ES-I3 (cell line): ENCODE results near the gene AQP12B.
"Not testable (repeated sequence)": the region's sequence is repeated elsewhere in the genome, so short reads cannot be mapped to it uniquely, and the experiment has no call there.

Experiments
- H3K36me3 ChIP-seq: 2 replicates; pipeline ENCODE4 v1.6.1; 2013; ENCODE audit warnings: mild to moderate bottlenecking, low read length, control low read depth, moderate library complexity; ENCODE audit not compliant: insufficient read depth
- H3K4me1 ChIP-seq: 2 replicates; pipeline ENCODE4 v1.6.1; 2013; ENCODE audit warnings: mild to moderate bottlenecking, control low read depth, low read length; ENCODE audit not compliant: insufficient read depth
- H3K9ac ChIP-seq: 2 replicates; pipeline ENCODE4 v1.6.1; 2013; ENCODE audit warnings: low read depth, mild to moderate bottlenecking, low read length, moderate library complexity
- H3K9me3 ChIP-seq: 2 replicates; pipeline ENCODE4 v1.6.1; 2013; ENCODE audit warnings: mild to moderate bottlenecking, low read length, moderate library complexity; ENCODE audit not compliant: control insufficient read depth, insufficient read depth

Gene AQP12B

DNA sequence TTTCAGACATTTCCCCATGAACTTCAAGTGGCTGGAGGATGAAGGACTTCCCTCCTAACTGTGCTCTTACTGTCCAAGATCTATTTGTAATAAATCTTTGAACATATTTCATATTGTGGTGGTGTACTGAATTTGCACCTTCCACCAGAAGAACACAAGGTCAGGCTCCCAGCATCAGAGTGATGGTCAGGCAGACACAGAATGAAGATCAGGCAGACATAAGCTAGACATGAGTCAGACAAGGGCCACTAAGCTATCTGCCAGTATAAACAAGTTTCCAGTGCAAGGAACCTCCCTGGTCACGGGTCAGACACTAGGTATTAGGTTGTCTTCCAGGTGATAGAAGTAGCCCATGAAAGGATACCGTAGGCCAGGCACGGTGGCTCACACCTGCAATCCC is 20.0 kb downstream of the AQP12B start:
- H3K36me3 ChIP-seq = no peaks in the 10 kb centered on the region
- no peak overlapping the region for H3K9ac ChIP-seq
- no peaks in the 10 kb centered on the region for H3K4me1 ChIP-seq
- no peaks in the 10 kb centered on the region for H3K9me3 ChIP-seq

DNA sequence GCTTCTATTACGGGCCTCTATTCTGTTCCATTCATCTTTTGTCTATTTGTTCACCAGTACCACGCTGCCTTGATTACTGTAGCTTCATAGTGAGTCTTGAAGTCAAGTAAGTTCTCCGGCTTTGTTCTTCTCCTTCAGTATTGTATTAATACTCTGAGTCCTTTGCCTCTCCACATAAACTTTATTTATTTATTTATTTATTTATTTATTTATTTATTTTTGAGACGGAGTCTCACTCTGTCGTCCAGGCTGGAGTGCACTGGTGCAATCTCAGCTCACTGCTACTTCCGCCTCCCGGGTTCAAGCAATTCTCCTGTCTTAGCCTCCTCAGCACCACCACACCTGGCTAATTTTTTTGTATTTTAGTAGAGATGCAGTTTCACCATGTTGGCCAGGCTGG is 22.8 kb downstream of the AQP12B start:
- H3K36me3 ChIP-seq, H3K4me1 ChIP-seq, H3K9me3 ChIP-seq, H3K9ac ChIP-seq: not testable (repeated sequence)

DNA sequence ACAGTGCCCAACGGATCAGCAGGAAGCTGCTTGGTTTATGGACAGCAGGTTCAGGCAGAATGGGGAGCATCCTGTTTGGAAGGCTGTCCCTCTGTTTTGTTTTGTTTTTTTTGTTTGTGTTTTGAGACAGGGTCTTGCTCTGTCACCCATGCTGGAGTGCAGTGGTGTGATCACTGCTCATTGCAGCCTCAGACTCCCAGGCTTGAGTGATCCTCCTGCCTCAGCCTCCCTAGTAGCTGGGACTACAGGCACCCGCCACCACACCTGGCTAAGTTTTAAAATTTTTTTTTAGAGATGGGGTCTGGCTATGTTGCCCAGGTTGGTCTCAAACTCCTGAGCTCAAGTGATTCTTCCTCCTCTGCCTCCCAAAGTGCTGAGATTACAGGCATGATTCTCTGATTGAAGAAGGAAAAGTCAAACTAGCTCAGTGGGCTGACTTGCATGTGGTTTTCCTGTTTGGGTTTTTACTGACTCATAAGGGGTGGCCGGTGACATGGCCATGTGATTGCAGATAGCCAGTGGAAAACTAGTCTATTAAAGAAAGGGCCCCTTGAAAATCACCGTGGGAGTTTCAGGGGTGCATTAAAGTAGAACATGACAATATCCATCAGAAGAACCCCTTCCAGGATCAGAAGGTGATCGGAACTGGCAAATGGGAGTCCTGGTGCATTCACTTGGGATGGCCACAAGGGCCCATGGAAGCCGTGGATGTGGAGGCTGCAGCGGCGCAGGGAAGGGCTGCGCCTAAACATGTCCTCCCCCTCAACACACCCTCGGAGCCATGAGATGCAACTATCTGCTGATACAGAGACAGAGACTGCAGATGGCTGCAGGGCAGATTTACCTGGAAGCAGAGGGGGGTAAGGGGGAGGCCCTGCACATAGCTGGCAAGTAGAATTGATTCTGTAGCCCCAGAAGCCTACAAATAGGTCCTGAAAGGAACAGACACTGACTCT is 26.5 kb downstream of the AQP12B start:
- no peaks in the 10 kb centered on the region for H3K9me3 ChIP-seq
- no peak overlapping the region for H3K9ac ChIP-seq
- no peaks in the 10 kb centered on the region for H3K4me1 ChIP-seq
- H3K36me3 ChIP-seq = no peaks in the 10 kb centered on the region

DNA sequence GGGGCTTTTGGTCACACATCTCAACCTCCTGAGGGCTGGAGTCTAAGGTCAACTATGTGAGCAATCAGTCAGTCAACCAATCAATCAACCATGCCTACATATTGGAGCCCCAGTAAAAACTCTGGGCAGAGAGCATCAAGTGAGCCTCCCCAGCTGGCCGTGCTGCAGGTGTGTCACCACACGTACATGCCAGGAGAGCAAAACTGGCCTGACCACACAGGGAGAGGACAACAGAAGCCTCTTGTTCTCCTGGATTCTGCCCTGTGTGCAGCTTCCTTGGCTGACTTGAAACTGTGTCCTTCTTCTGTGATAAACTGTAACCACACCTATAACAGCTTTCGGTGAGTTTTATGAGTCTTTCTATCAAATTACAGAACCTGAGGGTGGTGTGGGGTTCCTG is 31.5 kb downstream of the AQP12B start:
- Histone ChIP-seq H3K4me1 (no peaks in the 10 kb centered on the region), H3K36me3 (no peaks in the 10 kb centered on the region), H3K9ac (no peak overlapping the region), H3K9me3 (no peaks in the 10 kb centered on the region)

DNA sequence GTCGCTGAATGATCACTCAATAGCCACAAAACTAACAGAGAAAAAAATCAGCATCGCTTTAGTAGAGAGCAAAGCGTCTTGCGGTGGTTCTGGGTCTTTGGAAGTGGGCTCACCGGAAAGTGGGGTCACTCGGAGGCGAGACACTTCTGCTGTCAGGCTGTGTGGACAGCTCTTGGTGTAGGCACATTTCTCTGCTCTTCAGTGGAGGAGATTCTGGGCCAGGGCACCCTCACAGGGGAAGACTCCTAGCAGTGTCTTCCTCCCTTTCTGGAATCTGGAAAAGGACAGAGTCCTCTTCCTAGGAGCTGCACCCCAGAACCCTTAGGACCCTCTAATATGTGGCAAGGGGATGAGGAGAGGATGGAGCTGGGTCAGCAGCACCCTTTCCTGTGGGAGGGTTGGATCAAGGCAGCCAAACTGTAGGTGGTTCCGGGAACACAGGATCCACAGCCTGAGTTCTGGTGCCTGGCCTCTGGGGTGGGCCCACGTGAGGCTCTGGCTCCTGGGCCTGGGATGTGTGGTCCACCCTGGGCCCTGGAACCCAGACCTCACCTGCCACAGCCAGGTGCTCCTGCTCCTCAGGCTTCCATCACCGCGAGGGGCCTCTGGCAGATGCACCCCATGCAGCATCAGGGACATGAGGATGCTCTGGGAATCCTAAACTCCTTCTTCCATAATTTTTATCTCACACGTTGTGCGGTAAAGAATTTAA is 32.3 kb downstream of the AQP12B start:
- H3K4me1 ChIP-seq = no peaks in the 10 kb centered on the region

DNA sequence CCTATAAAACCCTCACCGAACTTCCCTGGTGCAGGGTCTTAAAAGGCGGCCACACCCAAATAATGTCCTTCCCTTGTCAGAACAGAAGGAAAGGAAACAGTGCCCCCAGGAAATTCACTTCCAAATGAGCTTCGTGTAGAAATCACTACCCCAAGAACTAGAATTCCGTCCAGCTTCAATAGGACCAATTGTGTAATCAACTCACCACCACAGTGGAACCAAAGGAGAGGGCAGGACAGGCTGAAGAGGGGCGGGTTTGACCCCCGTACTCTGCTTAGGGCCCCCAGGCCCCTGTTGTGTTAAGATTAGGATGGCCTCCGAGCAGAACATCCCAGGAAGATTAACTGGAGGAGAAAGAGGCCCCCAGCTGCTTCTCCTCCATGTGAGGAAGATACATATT is 33.4 kb downstream of the AQP12B start:
- no peak overlapping the region for H3K9ac ChIP-seq

More for the DNA sequence above, 32.3 kb downstream of the AQP12B start:
- H3K9me3 ChIP-seq = no peaks in the 10 kb centered on the region
- no peaks in the 10 kb centered on the region for H3K36me3 ChIP-seq
- H3K9ac ChIP-seq = no peak overlapping the region

DNA sequence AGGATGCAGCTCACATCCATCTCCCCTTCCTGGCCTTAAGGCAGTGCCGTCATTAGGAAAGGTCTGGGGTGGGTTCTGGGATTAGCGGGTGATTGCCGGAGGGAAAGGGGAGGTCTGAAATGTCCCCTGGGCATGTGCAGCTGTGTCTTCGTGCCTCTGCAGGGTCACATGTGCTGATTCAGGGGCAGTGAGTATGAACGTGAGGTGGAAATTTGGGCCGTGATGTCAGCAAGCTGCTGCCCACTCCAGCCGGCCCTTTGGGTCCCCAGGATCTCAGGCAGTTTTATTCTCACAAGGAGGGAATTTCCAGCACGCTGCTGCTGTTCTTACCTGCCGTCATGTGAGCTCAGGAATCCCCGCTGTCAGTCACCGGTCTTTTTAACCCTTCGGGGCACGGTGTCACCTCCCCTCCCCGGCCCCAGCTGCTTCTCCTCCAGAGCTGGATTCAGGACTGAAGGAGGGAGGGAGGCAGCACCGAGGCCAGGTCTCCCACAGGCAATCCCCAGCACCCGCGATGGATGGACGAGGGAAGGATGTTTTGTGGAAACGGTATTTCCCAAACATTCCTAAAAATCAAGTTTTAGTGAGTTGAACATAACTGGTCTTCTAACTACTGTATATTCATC is 33.9 kb downstream of the AQP12B start:
- Histone ChIP-seq H3K9ac (no peak overlapping the region), H3K36me3 (no peaks in the 10 kb centered on the region), H3K9me3 (no peaks in the 10 kb centered on the region), H3K4me1 (no peaks in the 10 kb centered on the region)

More for the DNA sequence above, 33.4 kb downstream of the AQP12B start:
- H3K4me1 ChIP-seq = no peaks in the 10 kb centered on the region
- H3K36me3 ChIP-seq = no peaks in the 10 kb centered on the region
- no peaks in the 10 kb centered on the region for H3K9me3 ChIP-seq

DNA sequence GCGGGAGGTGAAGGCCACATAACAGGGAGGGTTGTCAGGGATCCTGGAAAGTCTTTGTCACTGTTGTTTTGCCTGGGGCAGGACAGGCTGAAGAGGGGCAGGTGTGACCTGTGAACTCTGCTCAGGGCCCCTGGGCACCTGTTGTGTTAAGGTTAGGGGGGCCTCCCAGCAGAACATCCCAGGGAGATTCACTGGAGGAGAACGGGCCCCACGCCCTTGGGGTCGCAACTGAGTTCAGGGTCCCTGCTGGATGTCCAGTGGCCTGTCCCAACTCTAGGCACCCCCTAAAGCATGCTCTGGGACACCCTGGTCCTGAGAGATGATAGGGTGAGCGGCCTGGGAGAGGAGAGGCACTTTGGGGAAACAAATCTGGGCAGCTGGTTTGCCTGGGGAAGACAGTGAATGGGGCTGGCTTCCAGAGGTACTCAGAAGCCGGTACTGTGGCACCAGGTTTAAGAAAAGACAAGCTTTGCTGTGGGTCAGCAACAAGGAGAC is 34.5 kb downstream of the AQP12B start:
- no peaks in the 10 kb centered on the region for H3K36me3 ChIP-seq
- H3K9ac ChIP-seq = no peak overlapping the region
- H3K9me3 ChIP-seq = no peaks in the 10 kb centered on the region
- no peaks in the 10 kb centered on the region for H3K4me1 ChIP-seq

DNA sequence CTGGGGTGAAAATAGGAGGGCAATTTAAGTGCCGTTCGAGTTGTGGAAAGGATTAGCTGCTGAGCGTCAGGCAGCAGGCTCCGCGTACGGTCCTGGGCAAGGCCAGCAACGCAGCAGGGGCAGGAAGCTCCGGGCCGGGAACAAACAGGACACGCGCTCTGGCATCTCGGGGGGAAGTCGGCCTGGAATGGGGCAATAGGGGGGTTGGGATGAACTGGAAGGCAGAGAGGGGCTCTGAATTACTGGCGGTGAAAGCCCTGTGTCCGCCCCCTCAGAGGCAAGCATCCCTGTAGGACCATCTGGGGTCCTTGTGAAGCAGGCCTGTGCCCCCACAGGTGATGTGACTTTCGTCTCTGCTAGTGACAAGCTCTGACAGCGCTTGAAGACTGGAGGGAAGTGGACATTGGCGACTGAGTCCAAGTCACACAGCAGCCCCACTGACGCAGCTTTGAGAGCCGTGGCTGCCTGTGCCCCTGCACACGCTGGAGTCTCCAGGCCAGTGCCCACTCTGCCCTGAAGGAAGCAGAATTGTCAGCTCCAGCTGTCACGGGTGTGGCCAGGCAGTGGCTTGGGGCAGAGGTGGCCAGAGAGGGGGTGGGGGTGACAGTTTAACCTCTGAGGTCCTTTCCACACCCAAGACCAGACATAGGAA is 35.1 kb downstream of the AQP12B start:
- H3K36me3 ChIP-seq = no peaks in the 10 kb centered on the region
- no peaks in the 10 kb centered on the region for H3K9me3 ChIP-seq
- no peaks in the 10 kb centered on the region for H3K4me1 ChIP-seq

DNA sequence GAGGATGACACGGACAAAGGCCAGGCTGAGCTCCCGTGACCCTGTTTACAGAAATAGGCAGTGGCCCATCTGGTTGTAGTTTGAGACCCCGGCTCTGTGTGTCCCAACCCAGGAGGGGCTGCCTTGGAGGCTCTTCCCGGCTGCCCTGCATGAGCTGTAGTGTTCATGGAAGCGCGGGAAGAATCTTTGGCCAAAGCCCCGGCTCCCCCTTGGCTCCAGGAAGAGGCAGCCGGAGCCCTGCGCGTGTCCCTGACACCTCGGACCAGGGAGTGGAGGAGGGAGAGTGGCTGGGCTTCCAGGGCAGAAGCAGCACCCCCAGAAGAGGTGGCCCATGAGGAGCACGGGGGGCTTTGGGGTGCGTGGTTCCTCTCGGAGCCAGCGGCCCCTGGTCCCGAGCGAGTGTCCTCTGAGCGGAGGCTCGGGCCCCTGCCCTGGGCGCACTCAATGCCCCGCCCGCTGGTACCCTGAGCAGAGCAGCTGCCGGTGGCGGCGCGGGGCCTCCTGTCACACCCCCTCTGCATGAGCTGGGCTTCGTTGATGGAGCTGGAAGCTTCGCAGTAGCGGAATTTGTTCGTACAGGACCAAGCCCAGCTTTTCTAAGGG is 35.7 kb downstream of the AQP12B start:
- no peaks in the 10 kb centered on the region for H3K4me1 ChIP-seq
- H3K36me3 ChIP-seq = no peaks in the 10 kb centered on the region
- H3K9ac ChIP-seq = no peak overlapping the region
- no peaks in the 10 kb centered on the region for H3K9me3 ChIP-seq

More for the DNA sequence above, 35.1 kb downstream of the AQP12B start:
- no peak overlapping the region for H3K9ac ChIP-seq

DNA sequence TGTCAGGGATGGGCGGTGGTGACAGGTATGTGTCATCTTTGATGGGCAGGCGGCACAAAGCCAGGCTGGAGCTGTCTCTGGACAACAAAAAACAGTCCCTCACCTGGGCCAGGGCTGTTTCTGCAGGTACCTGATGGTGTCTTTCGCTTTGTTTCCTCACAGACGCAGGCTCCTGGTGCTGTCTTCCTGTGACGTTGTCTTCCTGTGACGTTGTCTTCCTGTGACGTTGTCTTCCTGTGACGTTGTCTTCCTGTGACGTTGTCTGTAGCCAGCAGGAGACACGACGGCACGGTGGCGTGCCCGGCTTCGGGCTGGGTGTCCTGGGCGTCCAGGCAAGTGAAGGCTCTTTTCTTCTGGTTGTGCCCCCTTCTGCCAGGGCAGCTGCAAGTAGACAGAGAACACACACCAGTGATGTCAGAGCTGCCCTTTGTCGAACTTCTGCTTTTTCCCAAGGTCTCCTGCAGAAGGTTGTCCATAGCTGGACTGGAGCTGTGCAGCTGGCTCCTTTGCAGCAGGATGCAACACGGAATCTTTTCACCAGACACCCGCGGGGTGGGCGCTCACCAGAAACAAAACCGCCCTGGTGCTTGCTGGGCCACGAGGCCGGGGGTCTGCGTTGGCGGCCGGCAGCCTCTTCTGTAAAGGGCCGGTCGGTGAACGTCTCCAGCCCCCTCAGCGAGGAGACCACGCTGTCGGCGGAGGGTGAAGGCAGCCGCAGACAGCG is 36.3 kb downstream of the AQP12B start:
- H3K9me3 ChIP-seq = no peaks in the 10 kb centered on the region
- H3K36me3 ChIP-seq = no peaks in the 10 kb centered on the region
- no peaks in the 10 kb centered on the region for H3K4me1 ChIP-seq
- no peak overlapping the region for H3K9ac ChIP-seq

DNA sequence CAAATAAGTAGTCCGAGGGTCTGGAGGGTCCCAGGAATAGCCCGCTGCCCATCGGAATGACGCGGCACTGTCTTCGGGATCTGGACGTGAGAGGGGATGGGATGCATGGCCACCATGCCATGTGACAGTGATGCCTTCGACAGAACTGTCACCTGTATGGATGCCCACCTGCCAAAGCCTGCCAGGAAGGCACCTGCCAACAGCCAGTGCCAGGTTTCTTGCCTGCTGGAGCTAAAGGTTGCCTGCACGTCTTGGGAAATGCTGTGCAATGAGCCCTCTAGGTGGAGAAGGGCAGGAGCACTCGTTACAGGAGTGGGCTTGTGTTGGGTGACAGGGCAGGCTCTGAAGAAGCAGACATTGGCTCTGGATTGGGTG is 36.9 kb downstream of the AQP12B start:
- H3K9me3 ChIP-seq = no peaks in the 10 kb centered on the region
- no peaks in the 10 kb centered on the region for H3K4me1 ChIP-seq
- H3K36me3 ChIP-seq = no peaks in the 10 kb centered on the region
- H3K9ac ChIP-seq = no peak overlapping the region

DNA sequence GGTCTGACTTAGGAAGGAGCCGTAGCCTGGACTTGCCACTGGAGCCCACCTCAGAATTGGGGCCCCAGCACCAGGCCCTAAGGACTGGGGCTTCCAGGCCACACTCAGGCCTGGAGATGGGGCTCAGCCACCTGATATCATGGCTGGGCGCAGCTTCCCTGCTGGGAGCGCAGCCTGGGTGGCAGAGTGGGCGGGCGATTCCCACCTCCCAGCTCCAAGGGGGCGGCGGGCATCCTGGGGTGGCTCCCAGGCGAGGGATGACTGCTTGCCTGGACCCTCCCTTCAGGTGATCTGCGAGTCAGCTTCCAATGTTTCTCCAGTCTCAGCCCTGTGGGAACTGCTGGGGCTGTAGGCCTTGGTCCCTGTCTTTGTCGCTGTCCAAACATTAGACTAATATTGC is 37.3 kb downstream of the AQP12B start:
- no peaks in the 10 kb centered on the region for H3K36me3 ChIP-seq
- H3K4me1 ChIP-seq = no peaks in the 10 kb centered on the region
- no peaks in the 10 kb centered on the region for H3K9me3 ChIP-seq
- no peak overlapping the region for H3K9ac ChIP-seq
